Activated T-cell treated with anti-CD3 and anti-CD28 coated beads, Interleukin-2, amount 50 U/mL, for 48 hours (primary cell): Measurements from ENCODE around the gene LURAP1L.
"Not testable (repeated sequence)": the region's sequence is repeated elsewhere in the genome, so short reads cannot be mapped to it uniquely, and the experiment has no call there.

ENCODE experiments used
- DNase-seq, 2 experiments: peaks; one replicate each; pipeline ENCODE4 v3.0.0-alpha.2; 2020

Gene LURAP1L

DNA sequence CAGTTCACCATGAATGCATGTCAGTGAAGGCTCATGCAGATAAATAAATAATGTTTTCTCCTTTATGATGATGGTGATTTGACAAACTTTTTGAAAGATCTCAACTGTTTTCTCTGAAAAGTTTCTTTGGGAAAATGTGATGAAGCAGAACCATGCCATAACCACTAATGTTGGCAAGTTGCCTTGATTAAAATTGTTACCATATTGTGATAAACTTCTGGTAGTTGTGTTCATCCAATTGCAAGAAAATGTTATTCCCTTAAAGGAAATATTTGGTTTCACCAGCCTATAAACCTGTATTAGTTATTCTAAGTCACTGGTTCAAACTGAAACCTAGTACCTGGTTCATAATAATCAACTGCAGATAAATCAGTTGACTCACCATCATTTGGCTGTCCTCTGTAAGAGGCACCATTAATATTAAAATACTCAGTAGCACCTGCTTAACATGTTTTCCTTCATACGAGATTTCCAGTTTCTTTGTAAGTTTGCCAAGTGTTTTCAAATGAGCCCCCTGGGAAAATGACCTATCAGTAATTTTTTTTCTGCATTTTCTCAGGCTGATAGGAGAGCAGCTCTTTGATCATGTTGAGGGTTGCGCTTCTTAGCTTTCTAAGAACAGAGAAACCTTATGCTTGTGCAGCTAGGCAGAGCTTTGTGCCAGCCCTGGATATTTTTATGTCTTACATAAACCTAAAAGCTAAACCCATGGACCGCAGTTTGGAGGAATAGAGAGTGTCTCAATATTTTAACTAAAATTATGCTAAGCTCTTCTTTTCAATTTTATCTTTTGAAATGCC lies 88.0 kb downstream of the LURAP1L start:
- no peak for DNase-seq

DNA sequence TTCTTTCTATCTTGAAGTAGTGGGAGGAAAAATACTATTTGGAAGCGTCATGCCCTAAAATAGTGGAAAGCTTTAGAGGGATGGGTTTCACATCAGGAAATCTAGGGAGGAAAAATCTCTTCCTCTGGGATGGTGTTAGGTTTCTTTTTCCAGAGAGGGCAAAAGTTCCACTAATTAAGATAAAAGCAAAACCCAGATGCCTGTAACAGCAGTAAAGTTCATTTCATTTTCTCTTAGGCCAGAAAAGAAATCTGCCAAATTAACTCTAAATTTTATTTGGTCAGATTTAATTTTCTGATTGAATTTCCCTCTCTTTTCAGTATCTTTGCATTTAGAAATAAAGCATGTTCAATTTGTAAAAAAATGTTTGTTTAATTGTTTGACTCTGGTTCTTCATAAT lies 88.8 kb downstream of the LURAP1L start:
- DNase-seq = no peak

DNA sequence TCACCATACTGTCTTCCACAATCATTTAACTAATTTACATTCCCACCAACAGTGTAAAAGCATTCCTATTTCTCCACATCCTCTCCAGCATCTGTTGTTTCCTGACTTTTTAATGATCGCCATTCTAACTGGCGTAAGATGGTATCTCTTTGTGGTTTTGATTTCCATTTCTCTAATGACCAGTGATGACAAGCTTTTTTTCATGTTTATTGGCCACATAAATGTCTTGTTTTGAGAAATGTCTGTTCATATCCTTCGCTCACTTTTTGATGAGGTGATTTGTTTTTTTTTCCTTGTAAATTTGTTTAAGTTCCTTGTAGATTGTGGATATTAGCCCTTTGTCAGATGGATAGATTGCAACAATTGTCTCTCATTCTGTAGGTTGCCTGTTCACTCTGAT lies 90.6 kb downstream of the LURAP1L start:
- DNase-seq = not testable (repeated sequence)
